PC-3 (cell line): Measurements from ENCODE around the gene DYNC1I1. TPM values are rescaled to one million over a fixed set of nuclear protein-coding genes. Genes with fewer than 3 reads are reported as not detected.
A peak's percentile ranks its signal among the peaks of the same experiment; 100 is the strongest.

Experiments used
- ATAC-seq: fragments of 200-7000 bp; cut with Tn5 transposase; 2 replicates; pipeline ENCODE4 v1.9.1; 2020; ENCODE audit warnings: mild to moderate bottlenecking, moderate library complexity
- BruUV-seq: library from RNA; stranded (reverse); fragments of 400-500 nt; replicated peaks from 2 replicates; lab custom pipeline; 2021; lab: Mats Ljungman, UMichigan
- CTCF ChIA-PET: fragments of 300-600 bp; sonication (Branson Sonifier 250); formaldehyde crosslinking; loops from one replicate; lab custom pipeline; 2022; ENCODE audit warnings: antibody characterized with exemption; lab: Charles Lee
- POLR2A ChIA-PET: fragments of 300-600 bp; sonication (Branson Sonifier 250); formaldehyde crosslinking; loops from one replicate; lab custom pipeline; 2022; ENCODE audit warnings: antibody characterized with exemption; ENCODE audit not compliant: unreplicated experiment; lab: Charles Lee
- DNase-seq: peaks from one replicate; pipeline ENCODE4 v3.0.0-alpha.2; 2015
- H2AFZ ChIP-seq: fragments of 300-600 bp; sonication (generic); 2 replicates; pipeline ENCODE4 v1.6.0; 2016; ENCODE audit warnings: antibody characterized with exemption, low read length
- H3F3A ChIP-seq: fragments of 300-600 bp; sonication (generic); one replicate; pipeline ENCODE4 v1.6.0; 2017; ENCODE audit warnings: antibody characterized with exemption, low read length, control low read depth, mild to moderate bottlenecking; ENCODE audit not compliant: unreplicated experiment
- H3K27ac ChIP-seq: fragments of 300-600 bp; sonication (generic); 2 replicates; pipeline ENCODE4 v1.5.1; 2016; ENCODE audit warnings: mild to moderate bottlenecking, low read length
- H3K27me3 ChIP-seq: fragments of 300-600 bp; sonication (generic); 2 replicates; pipeline ENCODE4 v1.6.1; 2016; ENCODE audit warnings: low read length, mixed read lengths
- H3K36me3 ChIP-seq: fragments of 300-600 bp; sonication (generic); 2 replicates; pipeline ENCODE4 v1.6.1; 2016; ENCODE audit warnings: low read depth, mixed run types, low read length, mixed read lengths
- H3K4me1 ChIP-seq: fragments of 300-600 bp; sonication (generic); 2 replicates; pipeline ENCODE4 v1.5.1; 2016; ENCODE audit warnings: low read length; ENCODE audit not compliant: insufficient read depth
- H3K4me2 ChIP-seq: fragments of 300-600 bp; sonication (generic); 2 replicates; pipeline ENCODE4 v1.6.0; 2016; ENCODE audit warnings: low read length
- H3K4me3 ChIP-seq: fragments of 300-600 bp; sonication (generic); 2 replicates; pipeline ENCODE4 v1.5.1; 2016; ENCODE audit warnings: mild to moderate bottlenecking, low read length, mixed read lengths
- H3K79me2 ChIP-seq: fragments of 300-600 bp; sonication (generic); 2 replicates; pipeline ENCODE4 v1.6.1; 2017; ENCODE audit warnings: low read length, mixed read lengths
- H3K9ac ChIP-seq: fragments of 300-600 bp; sonication (generic); 2 replicates; pipeline ENCODE4 v1.6.0; 2016; ENCODE audit warnings: mild to moderate bottlenecking, low read length
- H3K9me2 ChIP-seq: fragments of 300-600 bp; sonication (generic); replicated peaks from 2 replicates; pipeline ENCODE4 v1.6.1; 2016; ENCODE audit warnings: mixed run types, low read length, mixed read lengths
- H3K9me3 ChIP-seq: fragments of 300-600 bp; sonication (generic); 2 replicates; pipeline ENCODE4 v1.6.1; 2016; ENCODE audit warnings: low read length, mixed read lengths
- H4K20me1 ChIP-seq: fragments of 300-600 bp; sonication (generic); 2 replicates; pipeline ENCODE4 v1.6.1; 2016; ENCODE audit warnings: low read length, mixed read lengths
- EZH2 ChIP-seq: fragments of 300-600 bp; sonication (generic); IDR thresholded peaks from one replicate; pipeline ENCODE4 v1.6.1; 2017; ENCODE audit warnings: antibody characterized with exemption, mild to moderate bottlenecking, low read length; ENCODE audit not compliant: unreplicated experiment
- EZH2phosphoT487 ChIP-seq: fragments of 300-600 bp; sonication (generic); IDR thresholded peaks from 2 replicates; pipeline ENCODE4 v1.6.1; 2018; ENCODE audit warnings: mild to moderate bottlenecking, antibody characterized with exemption, low read length, borderline replicate concordance
- intact Hi-C: fragments of 100-400 bp; cut with micrococcal nuclease; formaldehyde crosslinking; loops from 2 replicates; pipeline ENCODE4 v1.9.0; 2023
- total RNA-seq: library from RNA; depleted of rRNA; stranded (reverse); fragments of >200 nt; gene quantifications from 2 replicates; pipeline ENCODE4 v1.2.3, GENCODE V29; 2014
- TF ChIP-seq, protein P1 (sequence below): fragments of 300-600 bp; sonication (generic); conservative IDR thresholded peaks from 2 replicates; pipeline ENCODE4 v1.5.1; 2017; ENCODE audit warnings: antibody characterized with exemption, low read depth, mild to moderate bottlenecking, low read length

The DYNC1I1 gene
- total RNA-seq, 1 experiment from 2014 or later = 2.4 TPM

DNA sequence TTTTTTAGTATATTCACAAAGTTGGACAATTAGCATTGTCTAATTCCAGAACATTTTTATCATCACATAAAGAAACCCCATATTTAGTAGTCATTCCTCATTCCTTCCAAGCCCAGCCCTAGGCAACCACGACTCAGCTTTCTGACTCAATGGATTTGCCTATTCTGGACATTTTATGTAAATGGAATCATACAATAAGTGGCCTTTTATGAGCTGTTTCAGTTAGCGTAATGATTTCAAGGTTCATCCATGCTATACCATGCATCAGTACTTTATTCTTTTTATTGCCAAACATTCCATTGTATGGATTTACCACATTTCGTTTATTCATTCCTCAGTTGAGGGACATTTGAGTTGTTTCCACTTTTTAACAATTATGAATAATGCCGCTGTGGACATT is 249.2 kb downstream of the DYNC1I1 start:
- ChIA-PET CTCF (no interaction called here), POLR2A (interaction anchor here (0.7 kb wide), 1 partner anchor 75 kb away, joined by 3 read pairs; no protein-coding TSS in a partner anchor)
- Histone ChIP-seq H3K4me2 (no peak overlapping the region), H3K4me3 (no peak overlapping the region), H3K9ac (no peak overlapping the region), H3F3A (no peaks in the 10 kb centered on the region), H2AFZ (no peak overlapping the region), H3K27ac (no peak overlapping the region), H3K79me2 (no peaks in the 10 kb centered on the region), H3K27me3 (no peaks in the 10 kb centered on the region), H3K36me3 (no peaks in the 10 kb centered on the region), H4K20me1 (no peaks in the 10 kb centered on the region), H3K4me1 (no peaks in the 10 kb centered on the region; the same call in 1 of the 2 replicates), H3K9me2 (no peaks in the 10 kb centered on the region), H3K9me3 (no peaks in the 10 kb centered on the region)
- TF ChIP-seq, protein P1, sequence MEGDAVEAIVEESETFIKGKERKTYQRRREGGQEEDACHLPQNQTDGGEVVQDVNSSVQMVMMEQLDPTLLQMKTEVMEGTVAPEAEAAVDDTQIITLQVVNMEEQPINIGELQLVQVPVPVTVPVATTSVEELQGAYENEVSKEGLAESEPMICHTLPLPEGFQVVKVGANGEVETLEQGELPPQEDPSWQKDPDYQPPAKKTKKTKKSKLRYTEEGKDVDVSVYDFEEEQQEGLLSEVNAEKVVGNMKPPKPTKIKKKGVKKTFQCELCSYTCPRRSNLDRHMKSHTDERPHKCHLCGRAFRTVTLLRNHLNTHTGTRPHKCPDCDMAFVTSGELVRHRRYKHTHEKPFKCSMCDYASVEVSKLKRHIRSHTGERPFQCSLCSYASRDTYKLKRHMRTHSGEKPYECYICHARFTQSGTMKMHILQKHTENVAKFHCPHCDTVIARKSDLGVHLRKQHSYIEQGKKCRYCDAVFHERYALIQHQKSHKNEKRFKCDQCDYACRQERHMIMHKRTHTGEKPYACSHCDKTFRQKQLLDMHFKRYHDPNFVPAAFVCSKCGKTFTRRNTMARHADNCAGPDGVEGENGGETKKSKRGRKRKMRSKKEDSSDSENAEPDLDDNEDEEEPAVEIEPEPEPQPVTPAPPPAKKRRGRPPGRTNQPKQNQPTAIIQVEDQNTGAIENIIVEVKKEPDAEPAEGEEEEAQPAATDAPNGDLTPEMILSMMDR = no peak
- TF ChIP-seq EZH2phosphoT487 (no peak), EZH2 (no peak)
- intact Hi-C loops = no loop called here
- DNase-seq (peak; percentile 34), ATAC-seq (peak; percentile 73)
- no TSS peak for BruUV-seq

DNA sequence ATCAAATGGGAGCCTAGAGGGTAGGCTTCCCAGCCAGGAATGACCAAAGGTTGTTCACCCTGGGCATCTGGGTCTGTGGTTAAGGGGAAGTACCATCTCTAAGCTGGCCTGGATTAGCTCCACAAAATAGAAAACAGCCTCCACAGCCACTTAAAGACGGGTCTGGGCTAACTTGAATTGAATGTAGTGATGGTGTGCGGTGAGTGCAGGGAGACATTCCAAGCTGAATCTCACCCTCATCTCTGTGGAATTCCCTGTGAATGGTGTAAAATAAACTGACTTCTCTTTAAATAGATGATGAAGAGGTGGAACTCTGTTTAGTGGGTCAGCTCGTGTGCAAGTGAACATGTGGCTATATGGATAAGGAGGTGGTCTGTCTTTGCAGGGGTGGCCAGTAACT is 251.0 kb downstream of the DYNC1I1 start:
- ChIA-PET POLR2A (no interaction called here), CTCF (no interaction called here)
- H2AFZ ChIP-seq = no peak overlapping the region
- DNase-seq (no peak), ATAC-seq (no peak)
- no peaks in the 10 kb centered on the region for H3K9me2 ChIP-seq
- H3K4me2 ChIP-seq = no peak overlapping the region
- intact Hi-C loops = no loop called here
- no peaks in the 10 kb centered on the region for H4K20me1 ChIP-seq
- TF ChIP-seq, protein P1 = no peak
- TF ChIP-seq EZH2 (no peak), EZH2phosphoT487 (no peak)
- H3K9me3 ChIP-seq = no peaks in the 10 kb centered on the region
- no peak overlapping the region for H3K27ac ChIP-seq
- no peaks in the 10 kb centered on the region for H3F3A ChIP-seq
- no peaks in the 10 kb centered on the region; the same call in 1 of the 2 replicates for H3K4me1 ChIP-seq
- no peaks in the 10 kb centered on the region for H3K79me2 ChIP-seq
- no peak overlapping the region for H3K9ac ChIP-seq
- no TSS peak for BruUV-seq
- no peaks in the 10 kb centered on the region for H3K27me3 ChIP-seq
- no peak overlapping the region for H3K4me3 ChIP-seq
- H3K36me3 ChIP-seq = no peaks in the 10 kb centered on the region

DNA sequence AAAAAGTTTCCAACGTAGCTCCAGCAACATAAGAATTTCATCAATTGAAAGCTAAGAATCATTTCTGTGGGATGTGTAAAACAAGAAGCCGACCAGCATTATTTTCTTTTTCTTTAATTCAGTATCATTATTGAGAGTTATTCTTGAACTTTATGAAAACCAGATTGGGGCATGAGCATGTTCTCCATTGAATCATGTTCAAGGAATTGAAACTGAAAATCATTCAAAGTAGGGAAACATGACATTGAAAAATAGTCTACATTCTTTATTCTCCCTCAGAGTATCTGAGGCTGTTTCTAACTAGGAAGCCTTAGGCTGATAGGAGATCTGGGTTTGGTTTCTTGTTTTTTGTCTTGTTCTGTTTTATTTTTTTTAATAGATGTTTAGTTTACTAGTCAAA is 253.7 kb downstream of the DYNC1I1 start:
- Histone ChIP-seq H3K36me3 (no peaks in the 10 kb centered on the region), H3K4me1 (no peaks in the 10 kb centered on the region; the same call in 1 of the 2 replicates), H3K9ac (no peak overlapping the region), H3K4me2 (no peak overlapping the region), H3F3A (no peaks in the 10 kb centered on the region), H3K79me2 (no peaks in the 10 kb centered on the region), H3K9me2 (no peaks in the 10 kb centered on the region), H3K4me3 (no peak overlapping the region), H2AFZ (no peak overlapping the region), H3K27me3 (no peaks in the 10 kb centered on the region), H3K9me3 (no peaks in the 10 kb centered on the region), H4K20me1 (no peaks in the 10 kb centered on the region), H3K27ac (no peak overlapping the region)
- ATAC-seq (no peak), DNase-seq (no peak)
- POLR2A ChIA-PET = no interaction called here
- TF ChIP-seq EZH2 = no peak
- TF ChIP-seq EZH2phosphoT487 = no peak
- TF ChIP-seq, protein P1 = no peak
- CTCF ChIA-PET = no interaction called here
- BruUV-seq = no TSS peak
- intact Hi-C loops = no loop called here
